H9 (cell line): ENCODE measurements around the gene TMPRSS6. TPM values are rescaled to one million over a fixed set of nuclear protein-coding genes. Genes with fewer than 3 reads are reported as not detected.

Experiments used
- DNase-seq: peaks from one replicate; pipeline ENCODE4 v3.0.0-alpha.2; 2017
- H2AFZ ChIP-seq: one replicate; pipeline ENCODE4 v1.6.1; 2013; ENCODE audit warnings: mild to moderate bottlenecking, low read length, control low read depth, moderate library complexity
- H2AK5ac ChIP-seq: 2 replicates; pipeline ENCODE4 v1.6.1; 2013; ENCODE audit warnings: low read length, control low read depth, mixed read lengths; ENCODE audit not compliant: insufficient read length
- H2BK120ac ChIP-seq: one replicate; pipeline ENCODE4 v1.6.1; 2013; ENCODE audit warnings: low read depth, mild to moderate bottlenecking, low read length, control low read depth, inconsistent platforms; ENCODE audit not compliant: poor library complexity, severe bottlenecking
- H2BK12ac ChIP-seq: 2 replicates; pipeline ENCODE4 v1.6.1; 2013; ENCODE audit warnings: low read length, control low read depth, mixed read lengths, low read depth; ENCODE audit not compliant: insufficient read length
- H2BK15ac ChIP-seq: 2 replicates; pipeline ENCODE4 v1.6.1; 2013; ENCODE audit warnings: low read depth, low read length, control low read depth
- H2BK20ac ChIP-seq: one replicate; pipeline ENCODE4 v1.6.1; 2013; ENCODE audit warnings: low read depth, mild to moderate bottlenecking, low read length, control low read depth, inconsistent platforms; ENCODE audit not compliant: poor library complexity, severe bottlenecking
- H2BK5ac ChIP-seq: 2 replicates; pipeline ENCODE4 v1.6.1; 2013; ENCODE audit warnings: low read length, control low read depth, mixed read lengths; ENCODE audit not compliant: insufficient read length
- H3K14ac ChIP-seq: 2 replicates; pipeline ENCODE4 v1.6.1; 2013; ENCODE audit warnings: low read length, control low read depth; ENCODE audit not compliant: insufficient read depth
- H3K18ac ChIP-seq: 2 replicates; pipeline ENCODE4 v1.6.1; 2013; ENCODE audit warnings: low read depth, mild to moderate bottlenecking, mixed read lengths, low read length, control low read depth; ENCODE audit not compliant: insufficient read length
- H3K23ac ChIP-seq: 2 replicates; pipeline ENCODE4 v1.6.1; 2013; ENCODE audit warnings: low read length, control low read depth, mixed read lengths, low read depth; ENCODE audit not compliant: insufficient read length
- H3K23me2 ChIP-seq: 2 replicates; pipeline ENCODE4 v1.6.1; 2013; ENCODE audit warnings: low read depth, mild to moderate bottlenecking, mixed read lengths, low read length, control low read depth; ENCODE audit not compliant: insufficient read length, poor library complexity, severe bottlenecking
- H3K27ac ChIP-seq: 2 replicates; pipeline ENCODE4 v1.5.1; 2013; ENCODE audit warnings: low read length, control low read depth, mixed read lengths, low read depth; ENCODE audit not compliant: insufficient read length
- H3K27me3 ChIP-seq: 2 replicates; pipeline ENCODE4 v1.6.1; 2013; ENCODE audit warnings: low read length, control low read depth, inconsistent platforms; ENCODE audit not compliant: insufficient read depth
- H3K4ac ChIP-seq: 2 replicates; pipeline ENCODE4 v1.6.1; 2013; ENCODE audit warnings: low read depth, mild to moderate bottlenecking, control low read depth, inconsistent platforms, low read length, moderate library complexity
- H3K4me1 ChIP-seq: 2 replicates; pipeline ENCODE4 v1.6.1; 2013; ENCODE audit warnings: low read length, control low read depth, inconsistent platforms; ENCODE audit not compliant: insufficient read depth
- H3K4me2 ChIP-seq: 2 replicates; pipeline ENCODE4 v1.6.1; 2013; ENCODE audit warnings: low read length, control low read depth, mixed read lengths; ENCODE audit not compliant: insufficient read length, insufficient read depth
- H3K56ac ChIP-seq: 2 replicates; pipeline ENCODE4 v1.6.1; 2013; ENCODE audit warnings: low read depth, mild to moderate bottlenecking, mixed read lengths, low read length, control low read depth; ENCODE audit not compliant: insufficient read length
- H3K79me1 ChIP-seq: 2 replicates; pipeline ENCODE4 v1.6.1; 2013; ENCODE audit warnings: low read depth, mild to moderate bottlenecking, moderate library complexity, low read length, control low read depth, inconsistent platforms; ENCODE audit not compliant: insufficient read depth, poor library complexity, severe bottlenecking
- H3K79me2 ChIP-seq: 2 replicates; pipeline ENCODE4 v1.6.1; 2013; ENCODE audit warnings: low read length, control low read depth, inconsistent platforms; ENCODE audit not compliant: insufficient read depth
- H3K9ac ChIP-seq: 2 replicates; pipeline ENCODE4 v1.6.1; 2013; ENCODE audit warnings: low read length, control low read depth, mixed read lengths; ENCODE audit not compliant: insufficient read length; ENCODE audit errors: extremely low read depth
- H3K9me3 ChIP-seq: one replicate; pipeline ENCODE4 v1.6.1; 2013; ENCODE audit warnings: low read depth, low read length, inconsistent platforms; ENCODE audit not compliant: control insufficient read depth
- H3T11ph ChIP-seq: one replicate; pipeline ENCODE4 v1.6.1; 2013; ENCODE audit warnings: mild to moderate bottlenecking, low read length, control low read depth, inconsistent platforms
- H4K20me1 ChIP-seq: one replicate; pipeline ENCODE4 v1.6.1; 2013; ENCODE audit not compliant: control insufficient read depth, insufficient read length, insufficient read depth
- H4K5ac ChIP-seq: 2 replicates; pipeline ENCODE4 v1.6.1; 2013; ENCODE audit warnings: low read depth, mild to moderate bottlenecking, mixed read lengths, low read length, control low read depth; ENCODE audit not compliant: insufficient read length
- H4K8ac ChIP-seq: replicated peaks from 2 replicates; pipeline ENCODE4 v1.6.1; 2013; ENCODE audit warnings: low read length, control low read depth, mixed read lengths, low read depth; ENCODE audit not compliant: insufficient read length
- H4K91ac ChIP-seq: 2 replicates; pipeline ENCODE4 v1.6.1; 2013; ENCODE audit warnings: low read depth, mild to moderate bottlenecking, moderate library complexity, mixed read lengths, low read length, control low read depth; ENCODE audit not compliant: insufficient read length
- H3K27ac Mint-ChIP-seq, 3 experiments: 2 replicates in 2 of 3; 3 replicates in 1 of 3; pipeline ENCODE4 v1.8.0; 2020 to 2021; ENCODE audit warnings: mixed read lengths in 3 of 3, mild to moderate bottlenecking in 1 of 3, moderate library complexity in 1 of 3
- H3K27me3 Mint-ChIP-seq: 2 replicates; pipeline ENCODE4 v1.8.0; 2021; ENCODE audit warnings: low read depth, mild to moderate bottlenecking, moderate library complexity, mixed read lengths
- H3K36me3 Mint-ChIP-seq, 3 experiments: 2 replicates in 2 of 3; 3 replicates in 1 of 3; pipeline ENCODE4 v1.8.0; 2020 to 2021; ENCODE audit warnings: low read depth in 3 of 3, mixed read lengths in 3 of 3; ENCODE audit not compliant: insufficient read depth in 1 of 3
- H3K4me1 Mint-ChIP-seq, 2 experiments: 2 replicates each; pipeline ENCODE4 v1.8.0; 2020; ENCODE audit warnings: mixed read lengths in 2 of 2
- H3K4me3 Mint-ChIP-seq, 2 experiments: 2 replicates in 1 of 2; 3 replicates in 1 of 2; pipeline ENCODE4 v1.8.0; 2020 to 2021; ENCODE audit warnings: mild to moderate bottlenecking in 2 of 2, mixed read lengths in 2 of 2, moderate library complexity in 1 of 2
- H3K9me3 Mint-ChIP-seq, 2 experiments: 2 replicates in 1 of 2; 3 replicates in 1 of 2; pipeline ENCODE4 v1.8.0; 2020; ENCODE audit warnings: mild to moderate bottlenecking in 2 of 2, mixed read lengths in 2 of 2, moderate library complexity in 1 of 2
- WGBS: extraction: QIAGEN DNeasy Blood & Tissue Kit; methylation state at CpG from one replicate; pipeline ENCODE4 v1.1.7; 2013; ENCODE audit warnings: missing lambda C conversion rate, low lambda C conversion rate, mixed read lengths; ENCODE audit not compliant: insufficient read length; ENCODE audit errors: extremely low coverage; 5-methylcytosine and 5-hydroxymethylcytosine counted together
- total RNA-seq: library from RNA; stranded (reverse); gene quantifications from 2 replicates; pipeline ENCODE4 v1.2.1, GENCODE V29; 2021
- TF ChIP-seq, protein P1 (sequence below): fragments of 200-600 bp; sonication (generic); conservative IDR thresholded peaks from 3 replicates; pipeline ENCODE4 v1.8.0; 2021; ENCODE audit warnings: antibody characterized with exemption, mild to moderate bottlenecking

Gene TMPRSS6
- total RNA-seq, 1 experiment from 2014 or later: not detected

DNA sequence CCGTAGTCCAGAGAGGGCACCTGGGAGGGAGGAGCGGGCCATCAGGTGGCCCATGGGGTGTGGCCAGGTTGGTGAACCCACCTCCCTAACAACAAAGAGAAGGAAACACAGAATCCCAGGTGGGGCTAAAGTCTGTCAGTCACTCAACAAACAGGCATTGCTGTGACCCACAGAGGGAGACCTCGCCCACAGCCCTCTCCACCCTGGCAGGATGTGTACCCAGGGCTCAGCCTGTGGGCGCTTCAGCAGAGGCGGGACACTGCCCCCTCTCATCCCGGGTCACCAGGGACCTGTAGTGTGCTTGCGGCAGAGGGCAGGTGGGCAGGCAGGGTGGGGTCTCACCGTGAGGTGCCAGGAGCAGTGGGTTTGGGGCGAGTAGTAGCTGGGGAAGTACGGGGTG is 25.1 kb downstream of the TMPRSS6 start:
- H3K4ac ChIP-seq: no peak overlapping the region
- H4K91ac ChIP-seq: no peak overlapping the region
- no peak overlapping the region for H2BK12ac ChIP-seq
- H3K27ac ChIP-seq: no peak overlapping the region
- no peak overlapping the region for H2BK120ac ChIP-seq
- no peak overlapping the region for H3K56ac ChIP-seq
- no peak overlapping the region for H2AK5ac ChIP-seq
- no peak overlapping the region for H3K23ac ChIP-seq
- no peaks in the 10 kb centered on the region for H3K9me3 Mint-ChIP-seq
- H3K79me1 ChIP-seq: no peaks in the 10 kb centered on the region
- no peak overlapping the region for H3K9ac ChIP-seq
- no peaks in the 10 kb centered on the region; the same call in 1 of the 2 replicates for H3K4me1 ChIP-seq
- H3K27me3 Mint-ChIP-seq: peaks cover 73% of the 10 kb centered on the region
- no peaks in the 10 kb centered on the region for H3K36me3 Mint-ChIP-seq
- no peak overlapping the region for H3T11ph ChIP-seq
- H3K18ac ChIP-seq: no peak overlapping the region
- WGBS: no CpG with 5 or more reads among the region's 10 CpGs
- no peak overlapping the region for H3K27ac Mint-ChIP-seq
- H4K20me1 ChIP-seq: no peaks in the 10 kb centered on the region
- no peak overlapping the region for H4K5ac ChIP-seq
- TF ChIP-seq, protein P1, sequence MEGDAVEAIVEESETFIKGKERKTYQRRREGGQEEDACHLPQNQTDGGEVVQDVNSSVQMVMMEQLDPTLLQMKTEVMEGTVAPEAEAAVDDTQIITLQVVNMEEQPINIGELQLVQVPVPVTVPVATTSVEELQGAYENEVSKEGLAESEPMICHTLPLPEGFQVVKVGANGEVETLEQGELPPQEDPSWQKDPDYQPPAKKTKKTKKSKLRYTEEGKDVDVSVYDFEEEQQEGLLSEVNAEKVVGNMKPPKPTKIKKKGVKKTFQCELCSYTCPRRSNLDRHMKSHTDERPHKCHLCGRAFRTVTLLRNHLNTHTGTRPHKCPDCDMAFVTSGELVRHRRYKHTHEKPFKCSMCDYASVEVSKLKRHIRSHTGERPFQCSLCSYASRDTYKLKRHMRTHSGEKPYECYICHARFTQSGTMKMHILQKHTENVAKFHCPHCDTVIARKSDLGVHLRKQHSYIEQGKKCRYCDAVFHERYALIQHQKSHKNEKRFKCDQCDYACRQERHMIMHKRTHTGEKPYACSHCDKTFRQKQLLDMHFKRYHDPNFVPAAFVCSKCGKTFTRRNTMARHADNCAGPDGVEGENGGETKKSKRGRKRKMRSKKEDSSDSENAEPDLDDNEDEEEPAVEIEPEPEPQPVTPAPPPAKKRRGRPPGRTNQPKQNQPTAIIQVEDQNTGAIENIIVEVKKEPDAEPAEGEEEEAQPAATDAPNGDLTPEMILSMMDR: no peak
- no peaks in the 10 kb centered on the region for H3K9me3 ChIP-seq
- no peak overlapping the region for H3K4me2 ChIP-seq
- H3K27me3 ChIP-seq: no peaks in the 10 kb centered on the region; the same call in 1 of the 2 replicates
- H3K4me1 Mint-ChIP-seq: peaks cover 8 to 11% of the 10 kb centered on the region in 2 experiments
- H3K23me2 ChIP-seq: no peaks in the 10 kb centered on the region
- H4K8ac ChIP-seq: no peak overlapping the region
- H2BK5ac ChIP-seq: no peak overlapping the region
- no peak overlapping the region for H3K4me3 Mint-ChIP-seq
- no peak overlapping the region for H3K14ac ChIP-seq
- no peaks in the 10 kb centered on the region for H3K79me2 ChIP-seq
- H2AFZ ChIP-seq: no peak overlapping the region
- H2BK15ac ChIP-seq: no peak overlapping the region
- no peak for DNase-seq
- no peak overlapping the region for H2BK20ac ChIP-seq
